OCI-LY7 (cell line): ENCODE measurements around the gene USP24. TPM values are rescaled to one million over a fixed set of nuclear protein-coding genes. Genes with fewer than 3 reads are reported as not detected.

Experiments used
- BruUV-seq: library from RNA; stranded (reverse); fragments of 400-500 nt; replicated peaks from 2 replicates; lab custom pipeline; 2021; lab: Mats Ljungman, UMichigan
- CTCF ChIA-PET: fragments of 300-600 bp; sonication (Branson Sonifier 250); formaldehyde crosslinking; loops from one replicate; lab custom pipeline; 2022; ENCODE audit warnings: antibody characterized with exemption; ENCODE audit not compliant: unreplicated experiment; lab: Charles Lee
- POLR2A ChIA-PET: fragments of 300-600 bp; sonication (Branson Sonifier 250); formaldehyde crosslinking; loops from one replicate; lab custom pipeline; 2022; ENCODE audit warnings: antibody characterized with exemption; lab: Charles Lee
- DNase-seq: peaks from one replicate; pipeline ENCODE4 v3.0.0-alpha.2; 2015; ENCODE audit warnings: low spot score
- H2AFZ ChIP-seq: fragments of 200-600 bp; sonication (generic), shearing (Covaris generic); 2 replicates; pipeline ENCODE4 v1.6.1; 2014; ENCODE audit warnings: mild to moderate bottlenecking, antibody characterized with exemption, low read length, moderate library complexity
- H3K27ac ChIP-seq: fragments of 200-600 bp; sonication (generic); 2 replicates; pipeline ENCODE4 v1.5.1; 2014; ENCODE audit warnings: mixed run types, low read depth, mild to moderate bottlenecking, moderate library complexity, low read length, inconsistent platforms; ENCODE audit not compliant: poor library complexity, severe bottlenecking
- H3K36me3 ChIP-seq: fragments of 200-600 bp; sonication (generic); 2 replicates; pipeline ENCODE4 v1.6.1; 2014; ENCODE audit warnings: mild to moderate bottlenecking, antibody characterized with exemption, low read length, moderate library complexity, mixed read lengths; ENCODE audit not compliant: insufficient read depth
- H3K4me1 ChIP-seq: fragments of 200-600 bp; sonication (generic); 2 replicates; pipeline ENCODE4 v1.5.1; 2014; ENCODE audit warnings: mild to moderate bottlenecking, low read length; ENCODE audit not compliant: insufficient read depth, poor library complexity, severe bottlenecking
- H3K4me2 ChIP-seq: fragments of 200-600 bp; sonication (generic); 2 replicates; pipeline ENCODE4 v1.6.1; 2014; ENCODE audit warnings: mild to moderate bottlenecking, low read length
- H3K4me3 ChIP-seq: fragments of 200-600 bp; sonication (generic); 2 replicates; pipeline ENCODE4 v1.5.1; 2014; ENCODE audit warnings: mild to moderate bottlenecking, low read depth, low read length; ENCODE audit not compliant: poor library complexity, severe bottlenecking
- H3K79me2 ChIP-seq: fragments of 200-600 bp; sonication (generic); 2 replicates; pipeline ENCODE4 v1.6.1; 2016; ENCODE audit warnings: low read depth, mild to moderate bottlenecking, low read length, moderate library complexity, mixed read lengths; ENCODE audit not compliant: insufficient read depth
- H3K9me2 ChIP-seq: fragments of 200-600 bp; sonication (generic); 2 replicates; pipeline ENCODE4 v1.6.1; 2016; ENCODE audit warnings: mild to moderate bottlenecking, low read length, mixed read lengths; ENCODE audit not compliant: insufficient read depth
- H3K9me3 ChIP-seq: fragments of 200-600 bp; sonication (generic); 2 replicates; pipeline ENCODE4 v1.6.1; 2014; ENCODE audit warnings: mild to moderate bottlenecking, mixed run types, low read length, mixed read lengths
- H4K20me1 ChIP-seq: fragments of 200-600 bp; sonication (generic); 2 replicates; pipeline ENCODE4 v1.6.1; 2014; ENCODE audit warnings: mild to moderate bottlenecking, antibody characterized with exemption, low read length, moderate library complexity, mixed read lengths; ENCODE audit not compliant: insufficient read depth
- EZH2phosphoT487 ChIP-seq: fragments of 200-600 bp; sonication (generic); IDR thresholded peaks from 2 replicates; pipeline ENCODE4 v1.6.1; 2018; ENCODE audit warnings: low read depth, borderline replicate concordance, mild to moderate bottlenecking, mixed run types, antibody characterized with exemption, low read length, moderate library complexity, mixed read lengths
- intact Hi-C: fragments of 100-400 bp; cut with micrococcal nuclease; formaldehyde crosslinking; loops from one replicate; pipeline ENCODE4 v1.10.0; 2022; ENCODE audit not compliant: unreplicated experiment
- total RNA-seq, 2 experiments: library from RNA; depleted of rRNA in 1 of 2; stranded (reverse); fragments of >200 nt in 1 of 2; shearing (Covaris generic) in 1 of 2; gene quantifications; 2 replicates each; pipeline ENCODE4 v1.2.3, GENCODE V29; 2014 to 2022
- TF ChIP-seq, protein P1 (sequence below): fragments of 200-600 bp; sonication (generic); conservative IDR thresholded peaks from 2 replicates; pipeline ENCODE4 v1.5.1; 2014; ENCODE audit warnings: mild to moderate bottlenecking, antibody characterized with exemption, low read length, moderate library complexity, mixed read lengths

USP24 gene
- total RNA-seq, 2 experiments from 2014 or later, result 35.1 to 46.3 TPM

DNA sequence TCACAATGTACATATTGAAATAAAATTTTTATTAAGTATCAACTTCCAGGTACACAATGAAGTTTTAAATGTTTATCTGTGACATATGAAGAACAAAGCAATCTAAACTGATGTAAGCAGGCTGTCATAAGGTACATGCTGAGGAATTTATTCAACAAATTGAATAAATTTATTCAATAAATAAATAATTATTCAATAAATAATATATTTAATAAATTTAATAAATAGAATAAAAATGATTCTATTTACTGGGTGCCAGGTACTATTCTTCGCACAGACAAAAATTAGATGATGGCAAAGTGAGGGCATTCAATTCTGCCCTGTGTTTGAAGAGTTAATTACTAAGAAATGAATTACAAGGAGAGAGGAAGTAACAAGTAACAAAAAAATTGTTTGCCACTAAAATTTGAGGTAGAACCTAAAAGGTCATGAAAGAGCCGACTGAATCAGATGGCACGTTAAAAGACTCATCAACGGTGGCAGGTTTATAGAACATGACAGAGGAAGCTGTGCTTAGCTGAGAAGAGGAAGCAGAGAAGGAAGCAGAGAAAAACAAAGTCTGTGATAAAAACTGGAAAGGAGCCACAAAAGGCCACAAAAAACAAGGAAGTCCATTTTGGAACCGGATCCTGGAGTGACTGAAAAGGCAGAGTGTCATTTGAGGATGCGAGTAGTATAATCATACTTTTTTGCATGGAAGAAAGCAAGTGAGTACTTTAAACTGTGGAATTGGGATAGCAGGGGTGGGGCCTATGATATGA, 2.2 kb upstream of the USP24 start:
- Histone ChIP-seq H3K36me3 (no peaks in the 10 kb centered on the region), H4K20me1 (no peaks in the 10 kb centered on the region; the same call in 1 of the 2 replicates), H3K9me3 (no peaks in the 10 kb centered on the region), H3K4me2 (peak overlapping the region; percentile 99), H3K4me1 (peaks cover 32% of the 10 kb centered on the region), H3K9me2 (no peaks in the 10 kb centered on the region), H3K4me3 (peak overlapping the region; percentile 39), H2AFZ (peak overlapping the region; percentile 66), H3K79me2 (peaks cover 25% of the 10 kb centered on the region; the same call in 1 of the 2 replicates), H3K27ac (peak overlapping the region; percentile 44)
- no TSS peak for BruUV-seq
- TF ChIP-seq, protein P1, sequence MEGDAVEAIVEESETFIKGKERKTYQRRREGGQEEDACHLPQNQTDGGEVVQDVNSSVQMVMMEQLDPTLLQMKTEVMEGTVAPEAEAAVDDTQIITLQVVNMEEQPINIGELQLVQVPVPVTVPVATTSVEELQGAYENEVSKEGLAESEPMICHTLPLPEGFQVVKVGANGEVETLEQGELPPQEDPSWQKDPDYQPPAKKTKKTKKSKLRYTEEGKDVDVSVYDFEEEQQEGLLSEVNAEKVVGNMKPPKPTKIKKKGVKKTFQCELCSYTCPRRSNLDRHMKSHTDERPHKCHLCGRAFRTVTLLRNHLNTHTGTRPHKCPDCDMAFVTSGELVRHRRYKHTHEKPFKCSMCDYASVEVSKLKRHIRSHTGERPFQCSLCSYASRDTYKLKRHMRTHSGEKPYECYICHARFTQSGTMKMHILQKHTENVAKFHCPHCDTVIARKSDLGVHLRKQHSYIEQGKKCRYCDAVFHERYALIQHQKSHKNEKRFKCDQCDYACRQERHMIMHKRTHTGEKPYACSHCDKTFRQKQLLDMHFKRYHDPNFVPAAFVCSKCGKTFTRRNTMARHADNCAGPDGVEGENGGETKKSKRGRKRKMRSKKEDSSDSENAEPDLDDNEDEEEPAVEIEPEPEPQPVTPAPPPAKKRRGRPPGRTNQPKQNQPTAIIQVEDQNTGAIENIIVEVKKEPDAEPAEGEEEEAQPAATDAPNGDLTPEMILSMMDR, result no peak
- no peak for TF ChIP-seq EZH2phosphoT487
- POLR2A ChIA-PET, result interaction anchor here (0.5 to 0.8 kb wide), 2 partner anchors 11 to 1437 kb away, joined by 3 read pairs; no protein-coding TSS in a partner anchor
- CTCF ChIA-PET, result no interaction called here
- peak; percentile 61 for DNase-seq
- intact Hi-C loops, result loop anchor here (2.0 kb wide), 1 partner anchor 77 kb away; no protein-coding TSS in a partner anchor

DNA sequence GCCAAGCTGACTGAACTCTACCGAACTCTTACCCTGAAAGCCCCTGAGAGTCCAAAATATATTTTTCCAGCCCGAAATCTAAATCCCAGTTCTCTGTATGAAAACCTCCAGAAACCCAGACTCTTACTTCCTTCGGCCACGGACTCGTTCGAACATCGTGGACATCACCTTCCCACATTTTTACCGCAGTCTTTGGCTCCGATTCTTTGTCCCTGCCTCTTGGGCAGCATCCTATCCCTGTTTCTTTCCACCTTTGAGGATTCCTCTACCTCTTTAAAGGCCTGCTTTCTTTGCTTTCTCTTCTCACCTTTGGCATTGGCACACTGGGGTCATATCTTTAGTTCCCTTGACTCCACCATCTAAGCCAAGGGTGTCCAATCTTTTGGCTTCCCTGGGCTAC, 932 bp upstream of the USP24 start:
- ChIA-PET POLR2A (no interaction called here), CTCF (no interaction called here)
- Histone ChIP-seq H3K27ac (peak overlapping the region; percentile 68), H3K36me3 (no peaks in the 10 kb centered on the region), H3K4me2 (peak overlapping the region; percentile 99), H3K4me3 (peak overlapping the region; percentile 94), H3K79me2 (peaks cover 38% of the 10 kb centered on the region), H3K4me1 (peaks cover 45% of the 10 kb centered on the region), H3K9me3 (no peaks in the 10 kb centered on the region), H4K20me1 (peaks cover 4% of the 10 kb centered on the region; the same call in 1 of the 2 replicates), H3K9me2 (no peaks in the 10 kb centered on the region), H2AFZ (peak overlapping the region; percentile 90)
- peak; percentile 11 for DNase-seq
- intact Hi-C loops, result loop anchor here (2.0 kb wide), 1 partner anchor 75 kb away; no protein-coding TSS in a partner anchor
- BruUV-seq, result no TSS peak
- TF ChIP-seq, protein P1, result no peak
- TF ChIP-seq EZH2phosphoT487, result no peak

DNA sequence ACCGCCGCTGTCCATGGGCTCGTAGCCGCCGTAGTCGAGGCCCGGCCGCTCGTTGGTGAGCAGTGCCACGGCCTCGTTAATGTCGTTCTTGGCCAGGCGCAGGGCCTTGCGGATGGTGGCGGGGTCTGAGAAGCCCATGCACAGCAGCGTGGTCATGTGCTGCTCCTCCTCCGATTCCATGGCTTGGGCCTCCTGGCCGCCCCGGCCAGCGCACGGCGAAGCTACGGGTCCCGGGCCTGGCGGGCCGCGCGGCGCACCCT, 300 bp downstream of the USP24 start:
- Histone ChIP-seq H3K9me3 (no peaks in the 10 kb centered on the region), H3K36me3 (no peaks in the 10 kb centered on the region), H2AFZ (peak overlapping the region; percentile 90; the same call in 1 of the 2 replicates), H3K4me1 (peaks cover 57% of the 10 kb centered on the region), H3K9me2 (no peaks in the 10 kb centered on the region), H3K4me2 (peak overlapping the region; percentile 99), H3K79me2 (peaks cover 50% of the 10 kb centered on the region), H3K4me3 (peak overlapping the region; percentile 94), H4K20me1 (peaks cover 4% of the 10 kb centered on the region), H3K27ac (peak overlapping the region; percentile 68)
- BruUV-seq, result no TSS peak
- intact Hi-C loops, result no loop called here
- POLR2A ChIA-PET, result interaction anchor here (1.1 to 1.3 kb wide), 2 partner anchors 8 to 45 kb away, joined by 3 to 4 read pairs; no protein-coding TSS in a partner anchor
- TF ChIP-seq EZH2phosphoT487, result no peak
- TF ChIP-seq, protein P1, result no peak
- DNase-seq, result no peak
- CTCF ChIA-PET, result no interaction called here
